HEK293 (cell line): ENCODE results near the gene SH2D4B.

Experiments
- CTCF ChIP-seq: fragments of 450-650 bp; formaldehyde crosslinking; IDR thresholded peaks from 2 replicates; pipeline ENCODE4 v1.5.1; 2016; ENCODE audit warnings: missing biosample characterization, missing genetic modification characterization
- REST ChIP-seq: fragments of 450-650 bp; formaldehyde crosslinking; IDR thresholded peaks from 2 replicates; pipeline ENCODE4 v1.5.1; 2016; ENCODE audit warnings: missing biosample characterization, missing genetic modification characterization
- TCF7L2 ChIP-seq: IDR thresholded peaks from 2 replicates; pipeline ENCODE4 v1.6.1; 2011; ENCODE audit warnings: low read depth, mild to moderate bottlenecking, inconsistent platforms, low read length, moderate library complexity, borderline replicate concordance
- YY1 ChIP-seq: fragments of 450-650 bp; formaldehyde crosslinking; IDR thresholded peaks from 2 replicates; pipeline ENCODE4 v1.5.1; 2018; ENCODE audit warnings: missing biosample characterization, missing genetic modification characterization
- ZBTB49 ChIP-seq: fragments of 450-650 bp; formaldehyde crosslinking; IDR thresholded peaks from 2 replicates; pipeline ENCODE4 v1.5.1; 2016; ENCODE audit warnings: missing biosample characterization, missing genetic modification characterization, low read depth
- ZBTB6 ChIP-seq: fragments of 450-650 bp; formaldehyde crosslinking; IDR thresholded peaks from 2 replicates; pipeline ENCODE4 v1.5.1; 2017; ENCODE audit warnings: missing biosample characterization, missing genetic modification characterization
- ZBTB8A ChIP-seq: fragments of 450-650 bp; formaldehyde crosslinking; IDR thresholded peaks from 2 replicates; pipeline ENCODE4 v1.5.1; 2016; ENCODE audit warnings: missing biosample characterization, missing genetic modification characterization
- ZNF830 ChIP-seq: fragments of 450-650 bp; IDR thresholded peaks from 2 replicates; pipeline ENCODE4 v1.5.0; 2018; ENCODE audit warnings: missing biosample characterization, missing genetic modification characterization, low read depth, mild to moderate bottlenecking, moderate library complexity

DNA sequence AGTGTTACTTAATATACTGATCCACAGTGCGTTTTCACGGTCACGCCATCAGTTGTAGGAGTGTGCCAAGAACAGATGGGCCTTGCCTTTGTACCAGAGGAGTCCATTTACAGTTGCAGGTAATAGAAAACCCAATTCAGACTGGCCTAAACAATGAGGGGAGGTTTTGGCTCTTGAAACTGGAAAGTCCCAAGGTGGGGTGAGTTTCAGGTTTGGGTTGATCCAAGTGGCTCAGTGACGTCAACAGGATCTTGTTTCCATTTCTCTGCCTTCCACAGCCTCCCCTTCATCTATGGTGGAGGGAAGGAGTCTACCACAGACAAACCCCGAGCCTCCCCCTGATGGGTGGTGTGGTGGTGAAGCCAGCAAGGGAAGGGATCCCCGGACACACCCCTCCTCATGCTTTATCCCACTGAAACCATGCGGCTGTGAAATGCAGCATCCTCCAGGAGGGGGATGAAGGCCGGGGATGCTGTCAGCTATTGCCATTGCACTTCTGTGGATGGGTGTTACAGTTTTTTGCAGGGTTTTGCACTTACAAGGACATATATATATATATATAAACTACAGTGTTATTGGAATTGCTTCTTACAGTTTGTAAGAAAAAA is 14.8 kb upstream of the SH2D4B start:
- TF ChIP-seq YY1 = no peak
- TF ChIP-seq REST = no peak
- TF ChIP-seq ZNF830 (tag by site-specific recombination) = no peak
- no peak for TF ChIP-seq ZBTB49 (tag by site-specific recombination)
- TF ChIP-seq TCF7L2 = no peak
- TF ChIP-seq CTCF (tag by site-specific recombination) = no peak
- TF ChIP-seq ZBTB8A (tag by site-specific recombination) = no peak
- TF ChIP-seq ZBTB6 (tag by site-specific recombination) = no peak
